Measurements from ENCODE around the gene SCFD2. TPM values are rescaled to one million over a fixed set of nuclear protein-coding genes. Genes with fewer than 3 reads are reported as not detected.

Gene SCFD2
- total RNA-seq, 1 donor from 2014 or later: 11.0 TPM

DNA sequence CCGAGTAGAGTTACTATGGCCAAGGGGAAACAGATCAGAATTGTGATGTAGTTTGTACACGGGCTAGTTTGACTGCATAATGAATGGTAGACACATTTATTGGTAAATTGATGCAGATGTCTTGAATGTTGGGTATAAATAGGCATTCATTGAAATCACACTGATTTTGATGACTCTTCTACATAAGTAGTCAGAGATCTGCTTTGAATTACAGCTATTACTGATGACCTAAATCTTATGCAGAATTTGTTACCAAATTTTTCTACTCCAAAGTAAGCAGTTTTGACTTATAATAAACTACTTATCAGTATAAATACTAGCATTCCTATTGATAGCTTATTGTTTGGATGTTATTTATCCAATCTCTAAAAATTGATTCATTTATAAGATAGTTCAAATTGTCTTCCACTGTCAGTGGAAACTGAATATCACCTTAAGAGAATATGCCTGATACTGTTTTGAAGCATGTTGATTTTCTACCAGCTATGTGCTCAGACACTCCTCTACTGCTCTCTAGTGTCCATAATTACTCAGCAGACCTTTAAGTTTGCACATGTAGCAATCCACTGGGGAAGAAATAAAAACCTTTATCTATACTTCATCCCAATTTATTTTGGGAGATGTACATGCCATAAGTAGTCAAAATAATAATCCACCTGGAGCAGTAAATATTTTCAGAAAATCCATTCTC is 383.5 kb downstream of the SCFD2 start:
- H3K27me3 ChIP-seq (ENCODE audit: control insufficient read depth, insufficient read depth, low read length): no peaks in the 10 kb centered on the region
- peak; percentile 65 for TF ChIP-seq CTCF (IDR thresholded peaks at IDR 0.05; ENCODE audit: insufficient read depth, low read length, poor library complexity, severe bottlenecking)
- H3K4me3 ChIP-seq (ENCODE audit: low read depth, low read length): no peak overlapping the region
- H3K36me3 ChIP-seq (ENCODE audit: control insufficient read depth, insufficient read depth, low read length): no peaks in the 10 kb centered on the region
- DNase-seq (ENCODE audit: low read depth): no peak

GRCh38 chr4:52979821-52980590 is 385.9 kb downstream of the SCFD2 start:
- Histone ChIP-seq H3K36me3 (ENCODE audit: control insufficient read depth, insufficient read depth, low read length) (no peaks in the 10 kb centered on the region), H3K27me3 (ENCODE audit: control insufficient read depth, insufficient read depth, low read length) (no peaks in the 10 kb centered on the region), H3K4me3 (ENCODE audit: low read depth, low read length) (no peak overlapping the region)
- TF ChIP-seq CTCF (IDR thresholded peaks at IDR 0.05; ENCODE audit: insufficient read depth, low read length, poor library complexity, severe bottlenecking): no peak
- no peak for DNase-seq (ENCODE audit: low read depth)

GRCh38 chr4:52979020-52979419 is 386.8 kb downstream of the SCFD2 start:
- Histone ChIP-seq H3K27me3 (ENCODE audit: control insufficient read depth, insufficient read depth, low read length) (no peaks in the 10 kb centered on the region), H3K36me3 (ENCODE audit: control insufficient read depth, insufficient read depth, low read length) (no peaks in the 10 kb centered on the region), H3K4me3 (ENCODE audit: low read depth, low read length) (no peak overlapping the region)
- DNase-seq (ENCODE audit: low read depth): no peak
- TF ChIP-seq CTCF (IDR thresholded peaks at IDR 0.05; ENCODE audit: insufficient read depth, low read length, poor library complexity, severe bottlenecking): no peak

DNA sequence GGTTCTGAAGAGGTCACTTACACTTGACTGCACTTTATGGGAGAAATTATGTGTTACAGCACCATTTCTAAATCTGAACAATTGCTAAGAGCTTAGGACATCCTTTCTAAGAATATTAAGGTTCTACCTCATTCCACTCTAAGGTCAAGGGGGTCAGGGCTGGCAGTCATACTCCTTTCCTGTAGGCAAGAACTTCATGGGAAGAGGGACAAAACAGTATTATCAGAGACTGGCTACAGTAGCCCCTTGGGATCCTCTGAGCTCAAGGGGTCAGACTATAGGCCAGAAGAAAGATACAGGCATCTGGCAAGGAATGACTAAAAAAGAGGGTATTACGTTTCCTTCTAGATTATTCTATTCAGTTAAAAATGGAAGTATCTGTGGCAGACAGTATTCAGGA is 388.6 kb downstream of the SCFD2 start:
- no peaks in the 10 kb centered on the region for H3K27me3 ChIP-seq (ENCODE audit: control insufficient read depth, insufficient read depth, low read length)
- DNase-seq (ENCODE audit: low read depth): no peak
- TF ChIP-seq CTCF (IDR thresholded peaks at IDR 0.05; ENCODE audit: insufficient read depth, low read length, poor library complexity, severe bottlenecking): no peak
- no peaks in the 10 kb centered on the region for H3K36me3 ChIP-seq (ENCODE audit: control insufficient read depth, insufficient read depth, low read length)
- no peak overlapping the region for H3K4me3 ChIP-seq (ENCODE audit: low read depth, low read length)

GRCh38 chr4:52976523-52977230 is 389.2 kb downstream of the SCFD2 start:
- Histone ChIP-seq H3K4me3 (ENCODE audit: low read depth, low read length) (no peak overlapping the region), H3K36me3 (ENCODE audit: control insufficient read depth, insufficient read depth, low read length) (no peaks in the 10 kb centered on the region), H3K27me3 (ENCODE audit: control insufficient read depth, insufficient read depth, low read length) (no peaks in the 10 kb centered on the region)
- DNase-seq (ENCODE audit: low read depth): no peak
- no peak for TF ChIP-seq CTCF (IDR thresholded peaks at IDR 0.05; ENCODE audit: insufficient read depth, low read length, poor library complexity, severe bottlenecking)
